HEK293T (cell line): ENCODE measurements around the gene CPNE4.

ENCODE experiments used
- ARNT ChIP-seq: fragments of 450-650 bp; IDR thresholded peaks from 2 replicates; pipeline ENCODE4 v1.6.1; 2017; ENCODE audit warnings: mild to moderate bottlenecking
- BHLHE40 ChIP-seq: fragments of 450-650 bp; IDR thresholded peaks from 2 replicates; pipeline ENCODE4 v1.6.1; 2016; ENCODE audit warnings: mild to moderate bottlenecking, moderate library complexity, borderline replicate concordance
- FOXA1 ChIP-seq: fragments of 450-650 bp; IDR thresholded peaks from 2 replicates; pipeline ENCODE4 v1.6.1; 2016; ENCODE audit warnings: mild to moderate bottlenecking
- FOXM1 ChIP-seq: fragments of 450-650 bp; IDR thresholded peaks from 2 replicates; pipeline ENCODE4 v1.6.1; 2017; ENCODE audit warnings: mild to moderate bottlenecking, borderline replicate concordance
- SP1 ChIP-seq: fragments of 450-650 bp; IDR thresholded peaks from 2 replicates; pipeline ENCODE4 v1.6.1; 2017
- SUZ12 ChIP-seq: fragments of 450-650 bp; IDR thresholded peaks from 2 replicates; pipeline ENCODE4 v1.6.1; 2016; ENCODE audit warnings: mild to moderate bottlenecking
- ZNF384 ChIP-seq: fragments of 450-650 bp; IDR thresholded peaks from 2 replicates; pipeline ENCODE4 v1.6.1; 2016

GRCh38 chr3:131708241-131708640 lies 326.6 kb downstream of the CPNE4 start:
- TF ChIP-seq ARNT: no peak
- no peak for TF ChIP-seq ZNF384
- no peak for TF ChIP-seq FOXM1
- TF ChIP-seq SUZ12: no peak
- no peak for TF ChIP-seq SP1
- TF ChIP-seq BHLHE40: no peak
- TF ChIP-seq FOXA1: no peak
